Right lobe of liver (tissue), 4 donors: Measurements from ENCODE around the gene GRXCR2.

ENCODE experiments used
- CTCF ChIP-seq, 4 donors: fragments of 200-600 bp in 3 of 4; fragments of 450-650 bp in 1 of 4; IDR thresholded peaks; one replicate each; pipeline versions ENCODE4 v1.5.1 to v1.8.0; 2016 to 2022; ENCODE audit warnings: antibody characterized with exemption in 4 of 4, mild to moderate bottlenecking in 2 of 4
- POLR2A ChIP-seq: fragments of 450-650 bp; IDR thresholded peaks from one replicate; pipeline ENCODE4 v1.6.1; 2017; ENCODE audit warnings: antibody characterized with exemption, mild to moderate bottlenecking
- donor health status: DM: no; HTN: no; CAD: no.
- donor health status: DM: no; HTN: no; CAD: no.
- donor health status: DM: no; HTN: yes; CAD: no.

DNA sequence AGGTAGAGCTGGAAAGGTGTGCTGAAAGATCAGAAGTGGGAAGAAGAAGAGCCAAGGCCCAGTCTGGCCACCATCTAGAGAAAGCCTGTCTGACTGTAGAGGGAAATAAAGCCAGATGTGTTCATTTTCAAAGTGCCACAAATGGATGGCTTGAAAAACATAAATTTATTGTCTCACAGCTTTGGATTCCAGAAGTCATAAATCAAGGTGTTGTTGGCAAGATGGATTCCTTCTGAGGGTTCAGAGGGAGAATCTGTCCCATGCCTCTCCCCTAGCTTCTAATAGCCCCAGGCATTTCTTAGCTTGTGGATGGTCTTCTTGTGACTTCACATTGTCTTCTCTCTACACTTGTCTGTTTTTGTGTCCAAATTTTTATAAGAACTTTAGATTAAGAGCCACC is 31.5 kb downstream of the GRXCR2 start:
- TF ChIP-seq POLR2A: no peak
- TF ChIP-seq CTCF (IDR thresholded peaks at IDR 0.05): no peak
